BE2C (cell line): ENCODE measurements around the gene NDUFS1.
A peak's percentile ranks its signal among the peaks of the same experiment; 100 is the strongest.
"Not testable (repeated sequence)": the region's sequence is repeated elsewhere in the genome, so short reads cannot be mapped to it uniquely, and the experiment has no call there.

Experiments
- DNase-seq: peaks from one replicate; pipeline ENCODE4 v3.0.0-alpha.2; 2020
- H3K27me3 ChIP-seq: fragments of 250-450 bp; sonication (Bioruptor Pico); 2 replicates; pipeline ENCODE4 v1.5.1; 2020; ENCODE audit warnings: mild to moderate bottlenecking
- H3K36me3 ChIP-seq: fragments of 250-450 bp; sonication (Bioruptor Pico); 2 replicates; pipeline ENCODE4 v1.5.1; 2020; ENCODE audit warnings: mild to moderate bottlenecking
- H3K4me1 ChIP-seq: fragments of 250-450 bp; sonication (Bioruptor Pico); 2 replicates; pipeline ENCODE4 v1.5.1; 2020
- H3K4me3 ChIP-seq: 2 replicates; pipeline ENCODE4 v1.5.1; 2011; ENCODE audit warnings: low read depth, low read length
- H3K9me3 ChIP-seq: fragments of 250-450 bp; sonication (Bioruptor Pico); 2 replicates; pipeline ENCODE4 v1.5.1; 2020
- CTCF ChIP-seq: IDR thresholded peaks from 2 replicates; pipeline ENCODE4 v1.5.1; 2012; ENCODE audit warnings: mild to moderate bottlenecking, low read depth, low read length

Gene NDUFS1

GRCh38 chr2:206143451-206143850, 15.8 kb downstream of the NDUFS1 start:
- H3K4me3 ChIP-seq, result no peak overlapping the region
- H3K36me3 ChIP-seq, result peaks cover 86% of the 10 kb centered on the region
- H3K9me3 ChIP-seq, result no peaks in the 10 kb centered on the region
- H3K27me3 ChIP-seq, result no peaks in the 10 kb centered on the region
- TF ChIP-seq CTCF, result no peak
- no peak for DNase-seq
- H3K4me1 ChIP-seq, result no peaks in the 10 kb centered on the region

- no peak for DNase-seq
- peak; percentile 30; the same call in 1 of the 2 replicates for TF ChIP-seq CTCF
- H3K4me3 ChIP-seq, result no peak overlapping the region
- peaks cover 84% of the 10 kb centered on the region for H3K36me3 ChIP-seq
- no peaks in the 10 kb centered on the region for H3K9me3 ChIP-seq
- H3K27me3 ChIP-seq, result no peaks in the 10 kb centered on the region
- no peaks in the 10 kb centered on the region for H3K4me1 ChIP-seq
Measured at GRCh38 chr2:206127656-206128055, 31.6 kb downstream of the NDUFS1 start.

- Histone ChIP-seq H3K36me3 (peaks cover 86% of the 10 kb centered on the region), H3K27me3 (no peaks in the 10 kb centered on the region), H3K4me1 (no peaks in the 10 kb centered on the region), H3K9me3 (no peaks in the 10 kb centered on the region), H3K4me3 (no peak overlapping the region)
- no peak for DNase-seq
- no peak for TF ChIP-seq CTCF
Measured at GRCh38 chr2:206125901-206126300, 33.3 kb downstream of the NDUFS1 start.

GRCh38 chr2:206122569-206122968, 36.7 kb downstream of the NDUFS1 start:
- not testable (repeated sequence) for DNase-seq, H3K4me3 ChIP-seq, H3K27me3 ChIP-seq, H3K4me1 ChIP-seq, H3K9me3 ChIP-seq
- peaks cover 74% of the 10 kb centered on the region for H3K36me3 ChIP-seq

- Histone ChIP-seq H3K9me3 (no peaks in the 10 kb centered on the region), H3K4me1 (no peaks in the 10 kb centered on the region), H3K27me3 (no peaks in the 10 kb centered on the region), H3K36me3 (peaks cover 32% of the 10 kb centered on the region), H3K4me3 (no peak overlapping the region)
- no peak for DNase-seq
- TF ChIP-seq CTCF, result no peak
Measured at GRCh38 chr2:206116278-206116677, 43.0 kb downstream of the NDUFS1 start.

GRCh38 chr2:206115026-206115578, 44.1 kb downstream of the NDUFS1 start:
- Histone ChIP-seq H3K36me3 (peaks cover 21% of the 10 kb centered on the region), H3K9me3 (no peaks in the 10 kb centered on the region), H3K4me1 (no peaks in the 10 kb centered on the region), H3K27me3 (no peaks in the 10 kb centered on the region), H3K4me3 (no peak overlapping the region)
- DNase-seq, result no peak
- no peak for TF ChIP-seq CTCF
